H9 (cell line): Measurements from ENCODE around the gene KCNIP1. TPM values are rescaled to one million over a fixed set of nuclear protein-coding genes. Genes with fewer than 3 reads are reported as not detected.

Experiments used
- DNase-seq: peaks from one replicate; pipeline ENCODE4 v3.0.0-alpha.2; 2017
- H2AFZ ChIP-seq: one replicate; pipeline ENCODE4 v1.6.1; 2013; ENCODE audit warnings: mild to moderate bottlenecking, low read length, control low read depth, moderate library complexity
- H2AK5ac ChIP-seq: 2 replicates; pipeline ENCODE4 v1.6.1; 2013; ENCODE audit warnings: low read length, control low read depth, mixed read lengths; ENCODE audit not compliant: insufficient read length
- H2BK120ac ChIP-seq: one replicate; pipeline ENCODE4 v1.6.1; 2013; ENCODE audit warnings: low read depth, mild to moderate bottlenecking, low read length, control low read depth, inconsistent platforms; ENCODE audit not compliant: poor library complexity, severe bottlenecking
- H2BK12ac ChIP-seq: 2 replicates; pipeline ENCODE4 v1.6.1; 2013; ENCODE audit warnings: low read length, control low read depth, mixed read lengths, low read depth; ENCODE audit not compliant: insufficient read length
- H2BK15ac ChIP-seq: 2 replicates; pipeline ENCODE4 v1.6.1; 2013; ENCODE audit warnings: low read depth, low read length, control low read depth
- H2BK20ac ChIP-seq: one replicate; pipeline ENCODE4 v1.6.1; 2013; ENCODE audit warnings: low read depth, mild to moderate bottlenecking, low read length, control low read depth, inconsistent platforms; ENCODE audit not compliant: poor library complexity, severe bottlenecking
- H2BK5ac ChIP-seq: 2 replicates; pipeline ENCODE4 v1.6.1; 2013; ENCODE audit warnings: low read length, control low read depth, mixed read lengths; ENCODE audit not compliant: insufficient read length
- H3K14ac ChIP-seq: 2 replicates; pipeline ENCODE4 v1.6.1; 2013; ENCODE audit warnings: low read length, control low read depth; ENCODE audit not compliant: insufficient read depth
- H3K18ac ChIP-seq: 2 replicates; pipeline ENCODE4 v1.6.1; 2013; ENCODE audit warnings: low read depth, mild to moderate bottlenecking, mixed read lengths, low read length, control low read depth; ENCODE audit not compliant: insufficient read length
- H3K23ac ChIP-seq: 2 replicates; pipeline ENCODE4 v1.6.1; 2013; ENCODE audit warnings: low read length, control low read depth, mixed read lengths, low read depth; ENCODE audit not compliant: insufficient read length
- H3K23me2 ChIP-seq: 2 replicates; pipeline ENCODE4 v1.6.1; 2013; ENCODE audit warnings: low read depth, mild to moderate bottlenecking, mixed read lengths, low read length, control low read depth; ENCODE audit not compliant: insufficient read length, poor library complexity, severe bottlenecking
- H3K27ac ChIP-seq: 2 replicates; pipeline ENCODE4 v1.5.1; 2013; ENCODE audit warnings: low read length, control low read depth, mixed read lengths, low read depth; ENCODE audit not compliant: insufficient read length
- H3K27me3 ChIP-seq: 2 replicates; pipeline ENCODE4 v1.6.1; 2013; ENCODE audit warnings: low read length, control low read depth, inconsistent platforms; ENCODE audit not compliant: insufficient read depth
- H3K4ac ChIP-seq: 2 replicates; pipeline ENCODE4 v1.6.1; 2013; ENCODE audit warnings: low read depth, mild to moderate bottlenecking, control low read depth, inconsistent platforms, low read length, moderate library complexity
- H3K4me1 ChIP-seq: 2 replicates; pipeline ENCODE4 v1.6.1; 2013; ENCODE audit warnings: low read length, control low read depth, inconsistent platforms; ENCODE audit not compliant: insufficient read depth
- H3K4me2 ChIP-seq: 2 replicates; pipeline ENCODE4 v1.6.1; 2013; ENCODE audit warnings: low read length, control low read depth, mixed read lengths; ENCODE audit not compliant: insufficient read length, insufficient read depth
- H3K56ac ChIP-seq: 2 replicates; pipeline ENCODE4 v1.6.1; 2013; ENCODE audit warnings: low read depth, mild to moderate bottlenecking, mixed read lengths, low read length, control low read depth; ENCODE audit not compliant: insufficient read length
- H3K79me1 ChIP-seq: 2 replicates; pipeline ENCODE4 v1.6.1; 2013; ENCODE audit warnings: low read depth, mild to moderate bottlenecking, moderate library complexity, low read length, control low read depth, inconsistent platforms; ENCODE audit not compliant: insufficient read depth, poor library complexity, severe bottlenecking
- H3K79me2 ChIP-seq: 2 replicates; pipeline ENCODE4 v1.6.1; 2013; ENCODE audit warnings: low read length, control low read depth, inconsistent platforms; ENCODE audit not compliant: insufficient read depth
- H3K9ac ChIP-seq: 2 replicates; pipeline ENCODE4 v1.6.1; 2013; ENCODE audit warnings: low read length, control low read depth, mixed read lengths; ENCODE audit not compliant: insufficient read length; ENCODE audit errors: extremely low read depth
- H3K9me3 ChIP-seq: one replicate; pipeline ENCODE4 v1.6.1; 2013; ENCODE audit warnings: low read depth, low read length, inconsistent platforms; ENCODE audit not compliant: control insufficient read depth
- H3T11ph ChIP-seq: one replicate; pipeline ENCODE4 v1.6.1; 2013; ENCODE audit warnings: mild to moderate bottlenecking, low read length, control low read depth, inconsistent platforms
- H4K20me1 ChIP-seq: one replicate; pipeline ENCODE4 v1.6.1; 2013; ENCODE audit not compliant: control insufficient read depth, insufficient read length, insufficient read depth
- H4K5ac ChIP-seq: 2 replicates; pipeline ENCODE4 v1.6.1; 2013; ENCODE audit warnings: low read depth, mild to moderate bottlenecking, mixed read lengths, low read length, control low read depth; ENCODE audit not compliant: insufficient read length
- H4K8ac ChIP-seq: replicated peaks from 2 replicates; pipeline ENCODE4 v1.6.1; 2013; ENCODE audit warnings: low read length, control low read depth, mixed read lengths, low read depth; ENCODE audit not compliant: insufficient read length
- H4K91ac ChIP-seq: 2 replicates; pipeline ENCODE4 v1.6.1; 2013; ENCODE audit warnings: low read depth, mild to moderate bottlenecking, moderate library complexity, mixed read lengths, low read length, control low read depth; ENCODE audit not compliant: insufficient read length
- H3K27ac Mint-ChIP-seq, 3 experiments: 2 replicates in 2 of 3; 3 replicates in 1 of 3; pipeline ENCODE4 v1.8.0; 2020 to 2021; ENCODE audit warnings: mixed read lengths in 3 of 3, mild to moderate bottlenecking in 1 of 3, moderate library complexity in 1 of 3
- H3K27me3 Mint-ChIP-seq: 2 replicates; pipeline ENCODE4 v1.8.0; 2021; ENCODE audit warnings: low read depth, mild to moderate bottlenecking, moderate library complexity, mixed read lengths
- H3K36me3 Mint-ChIP-seq, 3 experiments: 2 replicates in 2 of 3; 3 replicates in 1 of 3; pipeline ENCODE4 v1.8.0; 2020 to 2021; ENCODE audit warnings: low read depth in 3 of 3, mixed read lengths in 3 of 3; ENCODE audit not compliant: insufficient read depth in 1 of 3
- H3K4me1 Mint-ChIP-seq, 2 experiments: 2 replicates each; pipeline ENCODE4 v1.8.0; 2020; ENCODE audit warnings: mixed read lengths in 2 of 2
- H3K4me3 Mint-ChIP-seq, 2 experiments: 2 replicates in 1 of 2; 3 replicates in 1 of 2; pipeline ENCODE4 v1.8.0; 2020 to 2021; ENCODE audit warnings: mild to moderate bottlenecking in 2 of 2, mixed read lengths in 2 of 2, moderate library complexity in 1 of 2
- H3K9me3 Mint-ChIP-seq, 2 experiments: 2 replicates in 1 of 2; 3 replicates in 1 of 2; pipeline ENCODE4 v1.8.0; 2020; ENCODE audit warnings: mild to moderate bottlenecking in 2 of 2, mixed read lengths in 2 of 2, moderate library complexity in 1 of 2
- WGBS: extraction: QIAGEN DNeasy Blood & Tissue Kit; methylation state at CpG from one replicate; pipeline ENCODE4 v1.1.7; 2013; ENCODE audit warnings: missing lambda C conversion rate, low lambda C conversion rate, mixed read lengths; ENCODE audit not compliant: insufficient read length; ENCODE audit errors: extremely low coverage; 5-methylcytosine and 5-hydroxymethylcytosine counted together
- total RNA-seq: library from RNA; stranded (reverse); gene quantifications from 2 replicates; pipeline ENCODE4 v1.2.1, GENCODE V29; 2021
- TF ChIP-seq, protein P1 (sequence below): fragments of 200-600 bp; sonication (generic); conservative IDR thresholded peaks from 3 replicates; pipeline ENCODE4 v1.8.0; 2021; ENCODE audit warnings: antibody characterized with exemption, mild to moderate bottlenecking

The KCNIP1 gene
- total RNA-seq, 1 experiment from 2014 or later, result 0.63 TPM

GRCh38 chr5:170582644-170583330 is 79.0 kb downstream of the KCNIP1 start:
- Mint-ChIP-seq H3K36me3 (peaks cover 0 to 7% (median 0%) of the 10 kb centered on the region in 3 experiments; a peak in 4 of 7 replicates), H3K4me1 (peaks cover 5 to 16% of the 10 kb centered on the region in 2 experiments), H3K27me3 (peaks cover 7% of the 10 kb centered on the region), H3K27ac (no peak overlapping the region), H3K9me3 (peaks cover 7 to 9% of the 10 kb centered on the region in 2 experiments), H3K4me3 (no peak overlapping the region)
- H3K79me2 ChIP-seq, result no peaks in the 10 kb centered on the region
- H3K14ac ChIP-seq, result no peak overlapping the region
- H3K4ac ChIP-seq, result no peak overlapping the region
- H4K8ac ChIP-seq, result no peak overlapping the region
- no peak overlapping the region for H4K91ac ChIP-seq
- DNase-seq, result no peak
- H3K27ac ChIP-seq, result no peak overlapping the region
- no peaks in the 10 kb centered on the region for H3K79me1 ChIP-seq
- no peak overlapping the region for H2BK120ac ChIP-seq
- no peak overlapping the region for H2AFZ ChIP-seq
- no peaks in the 10 kb centered on the region for H3K9me3 ChIP-seq
- no peak overlapping the region for H2BK12ac ChIP-seq
- H3K23ac ChIP-seq, result no peak overlapping the region
- no peak overlapping the region for H2AK5ac ChIP-seq
- H3K18ac ChIP-seq, result no peak overlapping the region
- H2BK15ac ChIP-seq, result no peak overlapping the region
- no peak overlapping the region for H2BK20ac ChIP-seq
- no peak overlapping the region for H2BK5ac ChIP-seq
- no peaks in the 10 kb centered on the region for H3K4me1 ChIP-seq
- no peaks in the 10 kb centered on the region for H4K20me1 ChIP-seq
- H3K9ac ChIP-seq, result no peak overlapping the region
- no CpG with 5 or more reads among the region's 6 CpGs for WGBS
- H3K27me3 ChIP-seq, result no peaks in the 10 kb centered on the region
- H3K23me2 ChIP-seq, result no peaks in the 10 kb centered on the region
- H4K5ac ChIP-seq, result no peak overlapping the region
- H3T11ph ChIP-seq, result no peak overlapping the region
- H3K56ac ChIP-seq, result no peak overlapping the region
- TF ChIP-seq, protein P1, sequence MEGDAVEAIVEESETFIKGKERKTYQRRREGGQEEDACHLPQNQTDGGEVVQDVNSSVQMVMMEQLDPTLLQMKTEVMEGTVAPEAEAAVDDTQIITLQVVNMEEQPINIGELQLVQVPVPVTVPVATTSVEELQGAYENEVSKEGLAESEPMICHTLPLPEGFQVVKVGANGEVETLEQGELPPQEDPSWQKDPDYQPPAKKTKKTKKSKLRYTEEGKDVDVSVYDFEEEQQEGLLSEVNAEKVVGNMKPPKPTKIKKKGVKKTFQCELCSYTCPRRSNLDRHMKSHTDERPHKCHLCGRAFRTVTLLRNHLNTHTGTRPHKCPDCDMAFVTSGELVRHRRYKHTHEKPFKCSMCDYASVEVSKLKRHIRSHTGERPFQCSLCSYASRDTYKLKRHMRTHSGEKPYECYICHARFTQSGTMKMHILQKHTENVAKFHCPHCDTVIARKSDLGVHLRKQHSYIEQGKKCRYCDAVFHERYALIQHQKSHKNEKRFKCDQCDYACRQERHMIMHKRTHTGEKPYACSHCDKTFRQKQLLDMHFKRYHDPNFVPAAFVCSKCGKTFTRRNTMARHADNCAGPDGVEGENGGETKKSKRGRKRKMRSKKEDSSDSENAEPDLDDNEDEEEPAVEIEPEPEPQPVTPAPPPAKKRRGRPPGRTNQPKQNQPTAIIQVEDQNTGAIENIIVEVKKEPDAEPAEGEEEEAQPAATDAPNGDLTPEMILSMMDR, result no peak
- no peak overlapping the region for H3K4me2 ChIP-seq
